ENCODE results near the gene DDIT3.
A peak's percentile ranks its signal among the peaks of the same experiment; 100 is the strongest.

The DDIT3 gene

DNA sequence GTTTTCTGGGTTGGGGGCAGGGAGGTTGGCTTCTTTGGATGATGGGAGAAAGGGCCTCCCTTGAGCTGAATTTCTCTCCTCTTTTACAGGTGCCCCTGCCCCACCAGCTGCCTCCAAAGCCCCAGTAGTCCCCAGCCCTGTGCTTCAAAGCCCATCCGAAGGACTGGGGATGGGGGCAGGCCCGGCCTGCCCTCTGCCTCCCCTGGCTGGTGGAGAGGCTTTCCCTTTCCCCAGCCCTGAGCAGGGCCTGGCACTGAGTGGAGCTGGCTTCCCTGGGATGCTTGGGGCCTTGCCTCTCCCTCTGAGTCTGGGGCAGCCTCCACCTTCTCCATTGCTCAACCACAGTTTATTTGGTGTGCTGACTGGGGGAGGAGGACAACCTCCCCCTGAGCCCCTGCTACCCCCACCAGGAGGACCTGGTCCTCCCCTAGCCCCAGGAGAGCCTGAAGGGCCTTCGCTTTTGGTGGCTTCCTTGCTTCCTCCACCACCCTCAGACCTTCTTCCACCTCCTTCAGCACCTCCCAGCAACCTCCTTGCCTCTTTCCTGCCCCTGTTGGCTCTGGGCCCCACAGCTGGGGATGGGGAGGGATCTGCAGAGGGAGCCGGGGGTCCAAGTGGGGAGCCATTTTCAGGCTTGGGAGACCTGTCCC lies 6.3 kb upstream of the DDIT3 start:
- no peak for DNase-seq (ENCODE audit: low read depth, low spot score)
- no peak overlapping the region for H3K4me3 ChIP-seq (ENCODE audit: low read depth, low read length)
- in situ Hi-C loops (cut with HindIII; ENCODE audit: low sequenced_read_pairs): no loop called here
- TF ChIP-seq, protein P1, sequence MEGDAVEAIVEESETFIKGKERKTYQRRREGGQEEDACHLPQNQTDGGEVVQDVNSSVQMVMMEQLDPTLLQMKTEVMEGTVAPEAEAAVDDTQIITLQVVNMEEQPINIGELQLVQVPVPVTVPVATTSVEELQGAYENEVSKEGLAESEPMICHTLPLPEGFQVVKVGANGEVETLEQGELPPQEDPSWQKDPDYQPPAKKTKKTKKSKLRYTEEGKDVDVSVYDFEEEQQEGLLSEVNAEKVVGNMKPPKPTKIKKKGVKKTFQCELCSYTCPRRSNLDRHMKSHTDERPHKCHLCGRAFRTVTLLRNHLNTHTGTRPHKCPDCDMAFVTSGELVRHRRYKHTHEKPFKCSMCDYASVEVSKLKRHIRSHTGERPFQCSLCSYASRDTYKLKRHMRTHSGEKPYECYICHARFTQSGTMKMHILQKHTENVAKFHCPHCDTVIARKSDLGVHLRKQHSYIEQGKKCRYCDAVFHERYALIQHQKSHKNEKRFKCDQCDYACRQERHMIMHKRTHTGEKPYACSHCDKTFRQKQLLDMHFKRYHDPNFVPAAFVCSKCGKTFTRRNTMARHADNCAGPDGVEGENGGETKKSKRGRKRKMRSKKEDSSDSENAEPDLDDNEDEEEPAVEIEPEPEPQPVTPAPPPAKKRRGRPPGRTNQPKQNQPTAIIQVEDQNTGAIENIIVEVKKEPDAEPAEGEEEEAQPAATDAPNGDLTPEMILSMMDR (IDR thresholded peaks at IDR 0.05; ENCODE audit: low read depth, low read length): no peak

GRCh38 chr12:57525615-57526383 lies 5.5 kb upstream of the DDIT3 start:
- in situ Hi-C loops (cut with HindIII; ENCODE audit: low sequenced_read_pairs): no loop called here
- no peak for DNase-seq (ENCODE audit: low read depth, low spot score)
- no peak overlapping the region for H3K4me3 ChIP-seq (ENCODE audit: low read depth, low read length)
- TF ChIP-seq, protein P1 (IDR thresholded peaks at IDR 0.05; ENCODE audit: low read depth, low read length): no peak

DNA sequence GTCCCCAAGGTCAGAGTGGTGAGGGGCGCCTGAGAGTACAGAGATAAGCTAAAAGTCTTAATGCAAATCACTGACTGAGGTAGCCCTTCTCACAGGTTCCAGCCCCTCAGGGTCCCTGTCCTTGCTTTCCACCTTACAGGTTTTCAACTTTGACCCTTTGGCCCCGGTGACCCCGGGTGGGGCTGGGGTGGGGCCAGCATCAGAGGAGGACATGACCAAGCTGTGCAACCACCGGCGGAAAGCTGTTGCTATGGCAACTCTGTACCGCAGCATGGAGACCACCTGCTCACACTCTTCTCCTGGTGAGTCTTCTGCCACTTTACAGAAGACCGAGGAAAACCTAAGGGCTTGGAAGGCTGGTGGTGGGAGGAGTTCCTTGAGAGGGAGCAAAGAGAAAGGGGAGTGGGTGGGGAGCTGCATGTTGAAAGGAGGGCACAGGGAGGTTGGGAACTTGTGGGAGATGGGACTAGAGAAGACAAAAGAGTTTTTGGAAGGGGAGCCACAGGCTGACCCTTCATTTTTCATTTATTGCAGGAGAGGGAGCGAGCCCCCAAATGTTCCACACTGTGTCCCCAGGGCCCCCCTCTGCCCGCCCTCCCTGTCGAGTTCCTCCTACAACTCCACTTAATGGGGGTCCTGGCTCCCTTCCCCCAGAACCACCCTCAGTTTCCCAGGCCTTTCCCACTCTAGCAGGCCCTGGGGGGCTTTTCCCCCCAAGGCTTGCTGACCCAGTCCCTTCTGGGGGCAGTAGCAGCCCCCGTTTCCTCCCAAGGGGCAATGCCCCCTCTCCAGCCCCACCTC lies 4.7 kb upstream of the DDIT3 start:
- no peak for DNase-seq (ENCODE audit: low read depth, low spot score)
- in situ Hi-C loops (cut with HindIII; ENCODE audit: low sequenced_read_pairs): no loop called here
- TF ChIP-seq, protein P1 (IDR thresholded peaks at IDR 0.05; ENCODE audit: low read depth, low read length): no peak
- H3K4me3 ChIP-seq (ENCODE audit: low read depth, low read length): no peak overlapping the region

DNA sequence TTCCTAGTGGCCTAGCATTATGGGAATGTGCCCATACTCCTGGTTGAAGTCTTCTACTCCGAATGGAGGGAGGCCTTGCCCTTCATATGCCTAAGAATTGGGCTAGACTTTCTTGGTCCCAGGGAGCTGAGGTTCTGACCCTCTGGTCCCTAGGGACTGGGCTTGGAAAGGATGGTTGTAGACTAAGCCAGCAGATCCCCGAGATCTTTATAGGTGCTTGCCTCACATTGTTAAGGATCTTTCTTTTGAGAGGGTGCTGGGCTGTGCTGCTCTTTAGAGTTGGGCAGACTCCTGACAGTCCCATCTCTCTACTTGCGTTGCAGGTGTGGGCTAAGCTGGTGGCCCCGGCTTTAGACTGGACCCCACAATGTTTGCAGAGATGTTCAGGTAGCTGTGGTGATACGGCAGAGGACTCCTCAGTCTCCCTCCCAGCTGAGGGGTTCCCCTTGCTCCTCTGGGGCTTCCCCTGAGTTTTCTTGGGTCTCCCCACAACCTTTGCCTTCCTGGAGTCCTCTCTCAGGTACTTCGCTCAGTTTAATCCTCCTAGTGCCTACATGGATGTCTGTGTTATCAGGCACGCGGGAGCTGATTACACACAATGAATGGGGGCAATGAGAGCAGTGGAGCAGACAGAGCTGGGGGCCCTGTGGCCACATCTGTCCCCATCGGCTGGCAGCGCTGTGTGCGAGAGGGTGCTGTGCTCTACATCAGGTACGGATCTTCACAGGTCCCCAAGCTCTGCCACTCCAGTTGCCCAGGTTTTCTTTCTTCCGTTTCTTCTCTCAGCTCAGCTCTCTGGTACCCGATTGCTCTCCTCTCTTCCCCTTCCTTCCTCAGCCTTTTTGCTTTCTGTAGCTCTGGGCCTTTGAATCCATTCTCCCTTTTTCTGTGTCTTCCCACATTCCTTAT lies 3.6 kb upstream of the DDIT3 start:
- H3K4me3 ChIP-seq (ENCODE audit: low read depth, low read length): peak overlapping the region; percentile 85
- in situ Hi-C loops (cut with HindIII; ENCODE audit: low sequenced_read_pairs): no loop called here
- TF ChIP-seq, protein P1 (IDR thresholded peaks at IDR 0.05; ENCODE audit: low read depth, low read length): no peak
- DNase-seq (ENCODE audit: low read depth, low spot score): no peak

DNA sequence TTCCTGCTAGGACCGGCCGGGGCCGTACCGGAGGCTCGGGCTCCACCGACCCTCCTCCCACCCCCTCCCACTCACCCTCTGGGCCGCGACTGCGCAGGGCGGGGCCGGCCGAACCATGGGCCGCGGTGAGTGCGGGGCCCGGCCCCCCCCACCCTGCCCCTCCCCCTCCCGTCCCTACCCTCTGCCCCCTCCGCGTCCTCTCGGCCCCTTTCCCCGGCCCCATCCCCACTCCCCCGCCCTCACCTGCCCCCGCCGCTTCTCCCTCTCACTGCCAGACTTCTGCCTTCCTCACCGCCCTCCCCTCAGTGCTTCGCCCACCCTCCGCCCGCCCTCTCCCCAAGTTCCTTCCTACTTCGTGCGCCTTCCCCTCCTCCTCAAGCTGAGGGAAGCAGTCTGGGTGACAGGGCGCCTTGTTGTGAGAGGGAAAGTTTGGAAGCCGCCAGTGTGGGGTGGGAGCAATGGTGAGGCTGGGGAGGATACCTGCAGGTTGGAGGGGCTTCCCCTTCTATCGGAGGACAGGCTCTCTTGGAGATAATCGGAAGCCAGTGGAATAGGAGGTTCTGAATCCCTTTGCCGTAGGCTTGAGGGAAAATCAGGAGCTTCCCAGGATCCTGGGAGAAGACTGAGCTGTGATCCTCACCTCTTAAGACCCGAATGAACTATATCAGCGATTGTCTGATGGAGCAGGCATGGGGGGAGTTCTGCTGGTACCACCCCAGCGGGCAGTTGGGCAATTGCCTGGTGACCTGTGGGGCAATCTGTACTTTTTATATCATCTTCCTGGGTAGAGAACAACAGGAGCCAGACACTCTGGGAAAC lies 2.8 kb upstream of the DDIT3 start:
- in situ Hi-C loops (cut with HindIII; ENCODE audit: low sequenced_read_pairs): no loop called here
- TF ChIP-seq, protein P1 (IDR thresholded peaks at IDR 0.05; ENCODE audit: low read depth, low read length): no peak
- peak; percentile 56 for DNase-seq (ENCODE audit: low read depth, low spot score)
- peak overlapping the region; percentile 85 for H3K4me3 ChIP-seq (ENCODE audit: low read depth, low read length)

Data from astrocyte of the spinal cord (primary cell).